Measurements from ENCODE around the gene RUVBL2.
A peak's percentile ranks its signal among the peaks of the same experiment; 100 is the strongest.

Gene RUVBL2

DNA sequence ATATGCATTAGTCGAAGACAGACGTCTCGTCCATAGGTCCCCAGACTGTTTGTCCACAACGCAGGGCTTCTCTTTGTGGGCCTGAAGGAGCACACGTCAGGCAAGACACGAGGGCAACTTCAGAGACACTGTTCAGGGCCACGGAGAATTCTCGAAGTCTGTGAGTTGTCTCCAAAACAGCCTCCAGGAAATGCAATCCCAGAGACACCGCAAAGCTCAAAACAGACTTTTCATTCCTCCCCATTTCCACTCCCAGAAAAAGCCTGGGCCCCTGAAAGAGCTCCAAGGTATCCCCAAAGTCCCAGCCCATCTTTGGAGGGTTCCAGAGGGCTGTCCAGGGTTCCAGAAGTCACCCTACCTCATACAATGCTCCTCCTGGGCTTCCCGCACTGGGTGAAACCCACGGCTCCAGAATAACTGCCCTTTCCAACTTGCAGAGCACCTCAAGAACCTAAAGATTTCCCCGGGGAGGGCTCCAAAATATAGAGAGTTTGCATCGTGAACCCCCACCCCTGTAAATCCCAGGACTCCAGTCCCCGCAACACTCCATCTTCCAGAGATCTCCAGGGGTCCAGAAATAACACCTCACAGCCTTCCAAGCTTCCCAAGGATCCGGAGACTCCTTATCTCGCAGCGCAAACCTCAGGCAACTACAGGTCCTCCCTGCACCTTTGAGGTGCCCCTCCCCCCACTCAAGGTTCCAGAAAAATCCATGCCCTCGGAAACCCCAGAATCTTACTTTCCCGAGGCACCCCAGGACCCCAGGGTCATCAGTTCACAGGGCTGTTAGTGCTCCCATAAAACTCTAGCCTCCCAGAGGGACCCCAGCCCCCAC is 29.3 kb upstream of the RUVBL2 start:
- no peak for DNase-seq

DNA sequence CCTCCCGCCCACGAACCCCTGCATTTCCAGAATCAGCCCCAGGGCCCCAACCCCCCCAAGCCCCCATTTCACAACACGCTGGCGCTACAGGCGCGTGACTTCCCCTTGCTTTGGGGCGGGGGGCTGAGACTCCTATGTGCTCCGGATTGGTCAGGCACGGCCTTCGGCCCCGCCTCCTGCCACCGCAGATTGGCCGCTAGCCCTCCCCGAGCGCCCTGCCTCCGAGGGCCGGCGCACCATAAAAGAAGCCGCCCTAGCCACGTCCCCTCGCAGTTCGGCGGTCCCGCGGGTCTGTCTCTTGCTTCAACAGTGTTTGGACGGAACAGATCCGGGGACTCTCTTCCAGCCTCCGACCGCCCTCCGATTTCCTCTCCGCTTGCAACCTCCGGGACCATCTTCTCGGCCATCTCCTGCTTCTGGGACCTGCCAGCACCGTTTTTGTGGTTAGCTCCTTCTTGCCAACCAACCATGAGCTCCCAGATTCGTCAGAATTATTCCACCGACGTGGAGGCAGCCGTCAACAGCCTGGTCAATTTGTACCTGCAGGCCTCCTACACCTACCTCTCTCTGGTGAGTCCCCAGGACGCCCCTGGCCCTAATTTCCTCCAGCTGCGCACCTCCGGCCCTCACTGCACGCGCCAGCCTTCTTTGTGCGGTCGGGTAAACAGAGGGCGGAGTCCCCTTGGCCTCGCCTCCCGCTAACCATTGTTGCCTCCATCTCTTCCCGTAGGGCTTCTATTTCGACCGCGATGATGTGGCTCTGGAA is 28.5 kb upstream of the RUVBL2 start, which contains the start of gene FTL:
FTL (plus strand) TSS at position 270 of the 766 bp plus-strand sequence; CDS start at position 469, 199 bp downstream.
- DNase-seq = peak; percentile 91 to 98

DNA sequence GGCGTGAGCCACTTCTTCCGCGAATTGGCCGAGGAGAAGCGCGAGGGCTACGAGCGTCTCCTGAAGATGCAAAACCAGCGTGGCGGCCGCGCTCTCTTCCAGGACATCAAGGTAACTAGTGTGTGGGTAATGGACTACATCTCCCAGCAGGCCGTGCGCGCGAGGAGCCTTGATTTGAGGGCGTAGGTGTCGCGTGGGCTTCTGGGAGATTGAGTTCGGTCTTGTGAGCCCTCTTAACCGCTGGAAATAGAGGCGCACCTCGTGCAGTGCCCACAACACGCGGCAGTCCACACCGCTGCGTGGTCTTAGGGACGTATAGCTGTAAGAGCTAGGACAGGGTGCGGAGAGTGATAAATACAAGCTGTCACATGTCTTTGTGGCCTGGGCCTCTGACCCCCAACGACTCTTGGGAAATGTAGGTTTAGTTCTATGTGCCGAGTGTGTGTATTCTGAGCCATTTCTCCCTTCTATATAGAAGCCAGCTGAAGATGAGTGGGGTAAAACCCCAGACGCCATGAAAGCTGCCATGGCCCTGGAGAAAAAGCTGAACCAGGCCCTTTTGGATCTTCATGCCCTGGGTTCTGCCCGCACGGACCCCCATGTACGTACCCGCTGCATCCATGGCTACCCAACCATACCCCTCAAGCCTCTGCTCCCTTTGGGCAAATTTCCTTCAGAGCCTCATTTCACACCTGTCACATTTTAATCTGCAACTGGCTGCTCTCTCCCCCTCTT is 27.7 kb upstream of the RUVBL2 start:
- peak; percentile 84 to 93 for DNase-seq

DNA sequence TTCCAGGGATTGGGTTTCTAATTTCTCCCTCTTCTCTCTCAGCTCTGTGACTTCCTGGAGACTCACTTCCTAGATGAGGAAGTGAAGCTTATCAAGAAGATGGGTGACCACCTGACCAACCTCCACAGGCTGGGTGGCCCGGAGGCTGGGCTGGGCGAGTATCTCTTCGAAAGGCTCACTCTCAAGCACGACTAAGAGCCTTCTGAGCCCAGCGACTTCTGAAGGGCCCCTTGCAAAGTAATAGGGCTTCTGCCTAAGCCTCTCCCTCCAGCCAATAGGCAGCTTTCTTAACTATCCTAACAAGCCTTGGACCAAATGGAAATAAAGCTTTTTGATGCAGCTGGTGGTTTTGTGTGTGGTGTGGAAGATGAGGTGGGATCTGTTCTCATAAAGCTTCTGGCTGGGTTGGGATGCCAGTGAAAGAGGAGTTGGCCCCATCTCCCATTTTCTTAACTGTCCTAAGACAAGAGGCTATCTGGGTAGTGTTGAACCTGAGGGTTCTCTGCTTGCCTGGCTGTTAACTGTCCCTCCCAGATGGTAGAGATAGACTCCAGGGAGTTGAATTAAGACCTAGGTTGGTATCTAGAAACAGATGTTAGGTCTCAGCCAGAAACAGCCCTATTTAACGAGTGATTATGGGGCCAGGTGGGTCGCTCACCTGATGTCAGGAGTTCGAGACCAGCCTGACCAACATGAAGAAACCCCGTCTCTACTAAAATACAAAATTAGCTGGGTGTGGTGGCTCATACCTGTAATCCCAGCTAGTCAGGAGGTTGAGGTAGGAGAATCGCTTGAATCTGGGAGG is 26.9 kb upstream of the RUVBL2 start:
- no peak for DNase-seq

DNA sequence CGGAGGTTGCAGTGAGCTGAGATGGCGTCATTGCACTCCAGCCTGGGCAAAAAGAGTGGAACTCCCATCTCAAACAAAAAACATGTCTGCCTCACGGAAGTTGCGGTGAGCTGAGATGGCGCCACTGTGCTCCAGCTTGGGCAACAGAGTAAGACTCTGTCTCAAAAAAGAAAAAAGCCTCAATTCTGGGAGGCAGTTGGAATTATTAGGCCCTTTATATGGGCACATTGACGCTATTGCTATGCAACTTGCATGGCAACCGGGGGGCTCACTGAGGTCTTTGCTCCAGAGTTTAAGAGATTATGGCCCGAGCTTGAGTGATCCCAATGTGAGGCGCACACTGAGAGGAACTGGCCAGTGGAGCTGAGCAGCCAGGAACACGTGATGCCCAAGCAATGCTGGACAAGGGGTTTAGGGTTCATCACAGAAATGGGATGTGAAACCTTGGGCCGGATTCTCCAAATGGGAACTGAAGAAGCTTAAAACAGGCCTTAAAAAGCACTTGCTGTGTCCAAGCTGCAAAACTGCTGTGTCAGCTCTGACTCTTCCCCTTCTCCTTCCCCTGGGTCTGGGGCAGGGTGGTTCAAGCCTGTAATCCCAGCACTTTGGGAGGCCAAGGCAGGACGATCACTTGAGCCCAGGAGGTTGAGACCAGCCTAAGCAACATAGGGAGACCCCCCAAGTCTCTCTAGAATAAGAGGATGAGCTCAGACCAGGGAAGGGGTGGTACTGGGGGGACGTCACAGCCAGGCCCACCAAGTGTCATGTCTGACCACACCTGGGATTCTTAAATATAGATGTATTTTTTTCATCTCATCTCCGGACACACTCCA is 26.1 kb upstream of the RUVBL2 start:
- no peak for DNase-seq

DNA sequence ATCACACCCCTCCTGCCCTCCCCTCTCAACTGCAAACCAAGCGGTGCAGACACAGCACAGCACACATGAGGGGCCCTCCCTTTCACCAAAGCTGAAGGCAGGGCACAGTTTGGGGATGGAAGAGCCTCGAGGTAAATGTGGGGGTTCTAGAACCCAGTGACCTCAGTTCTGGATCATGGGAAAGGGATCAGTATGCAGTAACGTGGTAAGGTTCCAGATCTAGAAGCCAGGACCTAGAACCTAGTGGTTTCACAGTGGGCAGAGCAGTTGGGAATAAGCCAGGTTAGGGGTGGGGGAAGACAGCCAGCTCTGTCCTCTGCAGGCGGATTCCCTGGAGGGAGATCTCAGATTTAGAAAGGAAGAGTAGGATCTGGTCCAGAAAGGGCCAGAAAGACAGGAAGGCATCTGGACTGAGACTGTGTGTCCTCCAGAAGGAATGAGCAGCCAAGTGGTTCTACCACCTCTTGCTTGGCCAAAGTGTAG is 25.5 kb upstream of the RUVBL2 start:
- DNase-seq = no peak

DNA sequence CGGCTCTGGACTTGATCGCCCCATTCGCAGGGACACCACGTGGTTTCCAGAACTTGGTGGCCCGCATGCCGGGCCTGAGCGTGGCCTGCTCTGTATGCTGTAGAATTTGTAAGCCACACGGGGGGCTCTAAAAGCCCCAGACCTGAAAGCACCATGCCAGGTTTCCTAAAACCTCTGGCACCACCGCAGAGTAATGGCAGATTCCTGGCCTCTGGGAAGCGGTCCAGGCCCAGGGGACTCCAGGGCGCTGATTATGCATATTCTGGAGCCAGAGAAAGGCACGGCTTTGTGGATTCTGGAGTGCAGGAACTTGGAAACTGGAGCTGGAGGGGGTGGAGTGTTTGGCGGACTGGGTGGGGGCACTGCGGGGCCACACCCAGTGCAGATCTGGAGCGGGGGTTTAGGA is 24.9 kb upstream of the RUVBL2 start:
- no peak for DNase-seq

DNA sequence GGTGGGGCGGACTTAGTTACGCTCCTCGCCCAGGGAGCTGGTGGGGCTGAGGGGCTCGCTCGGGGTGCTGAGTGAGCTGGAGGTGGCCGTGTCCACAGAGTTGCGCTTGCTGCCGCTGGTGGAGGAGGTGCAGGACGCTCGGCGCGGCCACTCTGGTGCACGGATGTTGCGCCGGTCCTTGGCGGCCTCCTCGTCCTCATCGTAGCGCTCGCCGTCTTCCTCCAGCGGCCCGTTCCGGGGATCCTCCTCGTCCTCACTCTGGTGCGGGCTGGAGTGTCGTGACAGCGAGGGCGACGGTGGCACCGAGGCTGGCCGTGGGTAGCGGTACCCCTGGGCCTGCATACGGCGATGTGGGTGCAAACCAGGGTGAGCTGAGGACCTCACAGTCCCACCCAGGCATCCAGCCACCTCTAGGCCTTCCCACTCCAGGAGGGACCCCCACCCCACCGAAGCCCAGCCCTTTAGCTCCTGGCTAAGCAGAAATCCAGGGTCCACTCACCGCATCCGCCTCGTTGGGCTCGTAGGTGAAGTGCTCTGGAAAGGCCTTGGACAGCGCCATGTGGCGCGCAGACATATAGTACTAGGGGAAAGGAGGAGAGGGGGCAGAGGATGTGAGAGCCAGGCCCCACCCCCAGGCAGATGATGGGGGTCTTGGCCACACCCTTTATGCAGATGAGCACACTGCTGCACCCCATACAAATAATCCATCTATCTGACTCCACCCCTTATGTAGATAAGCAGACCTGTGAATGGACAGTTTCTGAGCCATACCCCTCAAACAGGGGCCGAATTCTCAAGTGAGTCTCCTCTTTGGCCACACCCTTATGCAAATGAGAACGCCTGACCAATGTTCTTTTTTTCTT is 24.2 kb upstream of the RUVBL2 start:
- no peak for DNase-seq

DNA sequence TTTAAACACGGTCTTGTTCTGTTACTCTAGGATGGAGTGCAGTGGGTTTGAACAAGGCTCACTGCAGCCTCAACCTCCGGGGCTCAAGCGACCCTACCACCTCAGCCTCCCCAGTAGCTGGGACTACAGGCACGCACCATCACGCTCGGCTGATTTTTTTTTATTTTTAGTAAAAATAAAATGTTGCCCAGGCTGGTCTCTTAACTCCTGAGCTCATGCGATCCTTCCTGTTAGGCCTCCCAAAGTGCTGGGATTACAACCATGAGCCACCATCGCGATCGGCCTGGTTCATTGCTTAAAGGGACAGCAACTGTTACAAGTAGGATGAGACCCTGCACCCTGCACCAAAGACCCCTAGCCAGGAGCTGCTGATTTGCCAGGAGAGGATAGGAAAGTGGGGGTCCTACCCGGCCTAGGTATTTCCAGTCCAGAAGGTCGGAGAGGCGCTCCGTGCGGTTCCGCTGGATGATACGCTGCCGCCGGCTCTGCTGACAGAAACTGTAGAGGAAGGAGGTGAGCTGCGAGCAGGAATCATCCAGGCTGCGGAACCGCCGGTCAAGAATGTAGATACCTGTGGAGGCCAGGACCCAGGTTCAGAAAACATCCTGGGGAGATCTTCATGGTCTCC is 23.4 kb upstream of the RUVBL2 start:
- DNase-seq = no peak

DNA sequence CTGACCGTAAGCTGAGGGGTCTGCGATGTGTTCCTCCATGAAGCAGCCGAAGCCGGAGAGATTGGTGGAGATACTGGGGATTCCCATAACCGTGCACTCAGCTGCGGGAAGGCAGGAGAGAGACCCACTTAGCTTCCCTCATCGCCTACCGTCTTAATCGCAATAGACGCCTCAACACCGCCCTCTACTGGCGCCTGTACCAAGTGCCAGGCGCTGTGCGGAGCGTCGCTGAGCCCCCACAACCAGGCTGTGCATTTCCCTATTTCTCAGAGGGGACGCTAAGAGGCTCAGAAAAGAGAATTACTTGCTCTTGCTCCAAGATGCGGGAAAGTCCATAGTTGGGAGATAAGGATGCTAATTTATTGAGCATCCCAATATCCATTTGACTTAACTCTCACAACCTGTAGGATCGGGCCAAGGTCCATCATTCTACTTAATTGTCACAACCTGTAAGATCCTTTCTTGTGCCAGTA is 22.7 kb upstream of the RUVBL2 start:
- DNase-seq = peak; percentile 63 to 85

DNA sequence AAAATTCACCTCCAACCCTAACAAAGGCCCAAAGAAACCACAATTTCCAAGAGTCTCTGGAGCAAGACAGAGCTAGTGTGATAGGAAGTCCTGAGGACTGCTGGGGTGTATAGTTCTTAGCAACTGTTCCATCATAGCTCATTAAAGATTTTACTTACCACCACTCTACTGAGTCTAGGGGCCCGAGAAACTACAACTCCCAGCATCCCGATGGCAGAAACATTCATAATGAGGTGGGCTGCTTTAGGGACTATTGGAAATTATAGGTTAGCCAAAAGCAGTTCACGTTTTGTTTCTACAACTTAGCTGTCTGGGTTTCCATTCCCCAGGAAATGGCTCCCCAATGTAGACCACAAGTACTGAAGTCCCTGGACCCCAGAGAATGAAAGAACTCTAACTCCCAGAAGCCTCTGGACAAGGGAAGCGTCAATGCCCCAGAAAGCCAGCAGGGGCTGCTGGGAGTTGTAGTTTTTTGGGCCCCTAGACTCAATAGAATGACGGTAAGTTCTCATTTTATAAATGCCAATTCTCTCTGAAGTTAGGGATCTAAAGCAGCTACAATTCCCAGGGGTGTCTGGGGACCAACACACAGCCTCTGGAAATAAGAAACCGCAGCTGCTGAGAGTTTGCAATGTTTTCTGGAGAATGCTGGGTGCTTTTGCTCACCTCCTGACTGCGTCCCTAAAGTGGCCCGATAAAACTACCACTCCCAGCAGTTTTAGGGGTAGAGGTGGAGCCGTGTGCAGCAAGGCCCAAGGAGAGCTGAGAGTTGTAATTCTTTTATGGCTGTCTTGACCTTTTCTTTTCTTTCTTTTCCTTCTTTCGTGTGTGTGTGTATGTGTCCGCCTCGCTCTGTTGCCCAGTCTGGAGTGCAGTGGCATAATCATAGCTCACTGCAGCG is 17.5 kb upstream of the RUVBL2 start:
- DNase-seq = peak; percentile 63 to 70

DNA sequence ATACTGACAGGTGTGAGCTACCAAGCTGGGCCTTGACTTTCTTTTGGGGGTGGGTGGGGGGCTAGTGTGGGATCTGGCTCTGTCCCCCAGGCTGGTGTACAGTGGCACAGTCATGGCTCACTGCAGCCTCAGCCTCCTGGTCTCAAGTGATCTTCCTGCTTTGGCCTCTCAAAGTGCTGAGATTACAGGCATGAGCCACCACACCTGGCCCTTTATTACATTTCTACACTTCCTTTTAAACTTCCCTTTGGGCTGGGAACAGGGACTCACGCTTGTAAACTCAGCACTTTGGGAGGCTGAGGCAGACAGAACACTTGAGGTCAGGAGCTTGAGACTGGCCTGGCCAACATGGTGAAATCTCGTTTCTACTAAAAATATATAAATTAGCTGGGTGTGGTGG is 16.6 kb upstream of the RUVBL2 start:
- DNase-seq = no peak

DNA sequence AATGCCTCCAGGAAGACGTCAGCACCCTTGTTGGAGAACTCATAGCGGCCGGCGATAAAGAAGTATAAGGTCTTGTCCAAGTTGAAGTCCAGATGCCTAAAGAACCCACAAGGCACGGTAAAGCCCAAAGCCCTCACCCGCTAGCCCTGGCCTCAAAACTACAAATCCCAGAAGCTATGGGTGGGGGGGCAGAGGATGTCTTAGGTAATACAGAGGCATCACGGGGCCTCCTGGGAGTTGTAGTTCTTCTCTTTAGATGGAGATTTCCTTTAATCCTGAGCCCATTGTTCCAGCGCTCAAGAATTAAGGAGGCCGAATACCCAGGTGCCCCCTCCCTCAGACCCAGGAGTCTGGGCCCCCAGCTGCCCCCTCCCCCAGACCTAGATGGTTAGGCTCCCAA is 11.4 kb upstream of the RUVBL2 start:
- DNase-seq = no peak

DNA sequence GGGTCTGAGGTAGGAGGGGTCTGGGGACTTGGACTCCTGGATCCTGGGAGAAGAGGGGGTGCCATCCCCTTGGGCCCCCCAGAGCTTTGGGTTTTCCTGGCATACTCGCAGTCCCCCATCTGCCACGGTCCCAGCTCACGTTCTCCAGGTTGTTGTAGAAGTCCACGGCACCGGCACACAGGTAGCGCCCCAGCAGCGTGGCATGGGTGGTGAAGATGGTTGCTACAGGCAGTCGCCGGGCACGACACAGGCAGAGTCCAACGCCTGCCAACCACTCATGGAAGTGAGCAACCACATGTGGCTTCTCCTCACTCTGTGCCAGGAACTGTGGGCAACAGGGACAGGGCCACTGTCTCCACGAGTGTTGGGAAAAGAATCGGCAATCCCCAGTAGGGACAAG is 8.0 kb upstream of the RUVBL2 start:
- no peak for DNase-seq

DNA sequence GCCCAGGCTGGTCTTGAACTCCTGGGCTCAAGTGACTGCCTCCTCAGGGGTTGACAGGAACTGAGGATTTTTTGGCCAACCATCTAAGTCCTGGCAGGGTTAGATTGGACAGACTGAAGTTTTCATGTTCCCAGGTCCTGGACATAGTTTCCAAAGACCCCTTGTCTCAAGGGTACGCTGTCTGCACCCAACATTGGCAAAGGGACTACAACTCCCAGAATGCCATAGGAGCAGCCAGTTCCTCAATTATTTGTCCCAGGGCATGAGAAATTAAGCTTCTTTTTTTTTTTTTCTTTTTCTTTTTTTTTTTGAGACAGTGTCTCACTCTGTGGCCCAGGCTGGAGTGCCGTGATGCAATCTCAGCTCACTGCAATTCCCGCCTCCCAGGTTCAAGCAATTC is 7.5 kb upstream of the RUVBL2 start:
- no peak for DNase-seq

DNA sequence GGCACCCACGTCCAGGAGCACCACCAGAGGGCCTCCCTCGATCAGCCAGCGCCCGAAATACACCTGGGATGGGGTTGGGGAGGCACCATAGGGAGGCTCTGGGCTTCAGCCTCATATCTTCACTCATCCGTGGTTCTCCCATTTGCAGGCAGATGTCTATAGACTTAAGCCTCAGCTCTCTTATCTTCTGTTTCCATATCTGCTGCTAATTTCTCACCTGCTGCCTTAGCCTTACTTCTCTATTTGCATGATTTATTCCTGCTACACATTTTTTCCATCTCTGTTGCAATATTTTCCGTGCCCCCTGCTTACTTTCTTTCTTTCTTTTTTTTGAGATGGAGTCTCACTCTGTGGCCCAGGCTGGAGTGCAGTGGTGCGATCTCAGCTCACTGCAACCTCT is 6.4 kb upstream of the RUVBL2 start:
- no peak for DNase-seq

DNA sequence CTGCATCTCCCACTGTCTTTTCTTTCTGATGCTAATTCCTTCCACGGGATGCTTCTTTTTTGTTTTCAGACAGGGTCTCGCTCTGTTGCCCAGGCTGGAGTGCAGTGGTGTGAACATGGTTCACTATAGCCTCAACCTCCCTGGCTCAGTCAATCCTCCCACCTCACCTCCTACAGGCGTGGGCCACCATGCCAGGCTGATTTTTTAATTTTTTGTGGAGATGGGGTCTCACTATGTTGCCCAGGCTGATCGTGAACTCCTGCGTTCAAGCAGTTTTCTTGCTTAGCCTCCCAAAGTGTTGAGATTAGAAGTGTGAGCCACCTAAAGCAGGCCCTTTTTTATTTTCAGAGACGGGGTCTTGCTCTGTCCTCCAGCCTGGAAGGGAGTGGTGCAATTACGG is 5.4 kb upstream of the RUVBL2 start:
- no peak for DNase-seq

DNA sequence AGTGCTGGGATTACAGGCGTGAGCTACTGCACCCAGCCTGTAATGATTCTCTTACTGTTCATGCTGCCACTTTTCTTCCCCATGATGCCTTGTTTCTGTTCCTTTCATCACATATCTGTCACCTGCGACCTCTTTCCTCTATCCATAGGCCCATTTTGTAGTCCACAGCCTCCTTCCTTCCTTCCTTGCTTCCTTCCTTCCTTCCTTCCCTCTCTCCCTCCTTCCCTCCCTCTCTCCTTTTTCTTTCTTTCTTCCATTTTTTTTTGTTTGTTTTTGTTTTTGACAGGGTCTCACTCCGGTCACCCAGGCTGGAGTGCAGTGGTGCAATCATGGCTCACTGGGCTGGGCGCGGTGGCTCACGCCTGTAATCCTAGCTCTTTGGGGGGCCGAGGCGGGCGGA is 4.8 kb upstream of the RUVBL2 start:
- DNase-seq = no peak
